ENCODE measurements around the gene ZC2HC1B. TPM values are rescaled to one million over a fixed set of nuclear protein-coding genes. Genes with fewer than 3 reads are reported as not detected.
"Not testable (repeated sequence)": the region's sequence is repeated elsewhere in the genome, so short reads cannot be mapped to it uniquely, and the experiment has no call there.

The ZC2HC1B gene
- total RNA-seq, 1 donor from 2014 or later, result not detected

DNA sequence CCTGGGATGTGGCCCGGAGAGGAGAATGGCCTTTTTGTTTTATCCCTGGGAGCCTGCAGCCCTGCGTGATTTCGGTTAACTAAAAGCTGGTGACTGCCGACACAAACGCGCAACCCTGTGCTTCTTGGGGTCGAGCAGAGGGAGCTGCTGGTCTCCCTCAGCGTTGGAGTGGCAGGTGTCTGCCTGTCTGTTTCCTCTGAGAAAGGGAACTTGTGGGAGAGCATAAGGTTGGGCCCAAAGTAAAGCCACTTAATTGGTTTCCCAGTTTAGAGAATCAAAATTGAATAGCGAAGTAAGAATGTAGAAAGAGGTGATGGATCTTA is 20.6 kb upstream of the ZC2HC1B start:
- Mint-ChIP-seq H3K4me1 (peaks cover 22% of the 10 kb centered on the region), H3K27ac (peak overlapping the region; percentile 95), H3K4me3 (peak overlapping the region; percentile 96), H3K36me3 (peaks cover 23% of the 10 kb centered on the region), H3K27me3 (ENCODE audit: insufficient read depth, low read depth) (peaks cover 2% of the 10 kb centered on the region), H3K9me3 (peaks cover 12% of the 10 kb centered on the region)
- peaks cover 29% of the 10 kb centered on the region for H3K79me2 ChIP-seq (ENCODE audit: low read depth)
- H3F3A ChIP-seq (ENCODE audit: low read depth), result peaks cover 4% of the 10 kb centered on the region
- TF ChIP-seq EZH2 (IDR thresholded peaks at IDR 0.05), result no peak
- TF ChIP-seq EZH2phosphoT487 (IDR thresholded peaks at IDR 0.05), result no peak
- TF ChIP-seq, protein P1, sequence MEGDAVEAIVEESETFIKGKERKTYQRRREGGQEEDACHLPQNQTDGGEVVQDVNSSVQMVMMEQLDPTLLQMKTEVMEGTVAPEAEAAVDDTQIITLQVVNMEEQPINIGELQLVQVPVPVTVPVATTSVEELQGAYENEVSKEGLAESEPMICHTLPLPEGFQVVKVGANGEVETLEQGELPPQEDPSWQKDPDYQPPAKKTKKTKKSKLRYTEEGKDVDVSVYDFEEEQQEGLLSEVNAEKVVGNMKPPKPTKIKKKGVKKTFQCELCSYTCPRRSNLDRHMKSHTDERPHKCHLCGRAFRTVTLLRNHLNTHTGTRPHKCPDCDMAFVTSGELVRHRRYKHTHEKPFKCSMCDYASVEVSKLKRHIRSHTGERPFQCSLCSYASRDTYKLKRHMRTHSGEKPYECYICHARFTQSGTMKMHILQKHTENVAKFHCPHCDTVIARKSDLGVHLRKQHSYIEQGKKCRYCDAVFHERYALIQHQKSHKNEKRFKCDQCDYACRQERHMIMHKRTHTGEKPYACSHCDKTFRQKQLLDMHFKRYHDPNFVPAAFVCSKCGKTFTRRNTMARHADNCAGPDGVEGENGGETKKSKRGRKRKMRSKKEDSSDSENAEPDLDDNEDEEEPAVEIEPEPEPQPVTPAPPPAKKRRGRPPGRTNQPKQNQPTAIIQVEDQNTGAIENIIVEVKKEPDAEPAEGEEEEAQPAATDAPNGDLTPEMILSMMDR (IDR thresholded peaks at IDR 0.05), result no peak
- DNase-seq (ENCODE audit: low spot score), result no peak
- no peaks in the 10 kb centered on the region for H3K27me3 ChIP-seq
- H3K36me3 ChIP-seq, result peaks cover 10% of the 10 kb centered on the region
- peak overlapping the region; percentile 69 for H3K4me3 ChIP-seq
- H3K9ac ChIP-seq, result peak overlapping the region; percentile 93
- H4K20me1 ChIP-seq (ENCODE audit: low read depth), result no peaks in the 10 kb centered on the region
- no peaks in the 10 kb centered on the region for H3K9me3 ChIP-seq (ENCODE audit: low read depth)
- peak overlapping the region; percentile 53 for H2AFZ ChIP-seq (replicated peaks)
- H3K4me2 ChIP-seq, result peak overlapping the region; percentile 90
- H3K27ac ChIP-seq, result peak overlapping the region; percentile 46
- peaks cover 13% of the 10 kb centered on the region for H3K4me1 ChIP-seq

DNA sequence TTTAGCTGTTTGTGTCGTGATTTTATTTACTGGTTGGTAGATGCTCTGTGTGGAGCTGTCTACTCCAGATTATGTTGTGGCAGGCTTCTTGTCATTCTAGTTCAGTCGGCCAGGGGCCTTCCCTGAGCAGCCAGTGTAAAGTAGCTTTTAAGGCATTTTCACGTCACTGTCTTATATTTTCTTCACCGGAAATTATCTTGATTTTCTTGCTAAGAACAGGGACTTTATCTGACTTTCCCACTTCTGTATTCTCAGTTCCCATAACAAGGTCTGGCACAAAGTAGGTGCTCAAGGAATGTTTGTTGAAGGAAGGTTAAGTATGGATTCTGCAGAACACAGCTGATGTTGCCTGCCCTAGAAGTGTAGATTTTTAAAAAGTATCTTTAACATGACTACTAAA is 20.3 kb upstream of the ZC2HC1B start:
- no peaks in the 10 kb centered on the region for H4K20me1 ChIP-seq (ENCODE audit: low read depth)
- H3K79me2 ChIP-seq (ENCODE audit: low read depth), result peaks cover 29% of the 10 kb centered on the region
- peak overlapping the region; percentile 93 for H3K9ac ChIP-seq
- peaks cover 2% of the 10 kb centered on the region for H3K27me3 Mint-ChIP-seq (ENCODE audit: insufficient read depth, low read depth)
- peaks cover 22% of the 10 kb centered on the region for H3K4me1 Mint-ChIP-seq
- peak overlapping the region; percentile 90 for H3K4me2 ChIP-seq
- H3F3A ChIP-seq (ENCODE audit: low read depth), result peaks cover 4% of the 10 kb centered on the region
- TF ChIP-seq EZH2 (IDR thresholded peaks at IDR 0.05) (no peak), EZH2phosphoT487 (IDR thresholded peaks at IDR 0.05) (no peak)
- TF ChIP-seq, protein P1 (IDR thresholded peaks at IDR 0.05), result no peak
- H3K9me3 ChIP-seq (ENCODE audit: low read depth), result no peaks in the 10 kb centered on the region
- H3K4me1 ChIP-seq, result peaks cover 13% of the 10 kb centered on the region
- peak; percentile 8 for DNase-seq (ENCODE audit: low spot score)
- H3K4me3 ChIP-seq, result peak overlapping the region; percentile 69
- no peak overlapping the region for H2AFZ ChIP-seq (replicated peaks)
- H3K27me3 ChIP-seq, result no peaks in the 10 kb centered on the region
- H3K36me3 ChIP-seq, result peaks cover 10% of the 10 kb centered on the region
- H3K27ac Mint-ChIP-seq, result peak overlapping the region; percentile 95
- peak overlapping the region; percentile 46 for H3K27ac ChIP-seq
- H3K36me3 Mint-ChIP-seq, result peaks cover 26% of the 10 kb centered on the region
- H3K9me3 Mint-ChIP-seq, result peaks cover 12% of the 10 kb centered on the region
- peak overlapping the region; percentile 96 for H3K4me3 Mint-ChIP-seq

DNA sequence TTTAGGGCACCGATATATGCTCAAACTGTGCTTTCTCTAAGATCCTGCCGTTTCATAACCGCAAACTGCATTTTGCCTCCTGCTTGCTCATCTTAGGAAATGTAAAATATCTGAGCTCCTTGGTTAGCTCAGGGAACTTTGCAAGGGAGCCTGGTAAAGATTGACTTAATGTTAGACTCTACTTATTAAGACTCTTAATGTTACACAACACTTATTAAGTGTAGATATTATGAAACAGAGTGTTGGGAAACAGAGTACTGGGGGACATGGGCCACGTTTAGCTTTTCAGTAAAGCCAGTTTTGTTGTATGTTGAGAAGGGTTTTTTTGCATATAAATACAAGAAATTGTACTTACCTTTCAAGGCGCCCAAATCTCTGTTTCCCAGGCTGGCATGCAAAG is 19.2 kb upstream of the ZC2HC1B start:
- peaks cover 29% of the 10 kb centered on the region for H3K79me2 ChIP-seq (ENCODE audit: low read depth)
- no peak overlapping the region for H3K27ac Mint-ChIP-seq
- peaks cover 22% of the 10 kb centered on the region for H3K4me1 Mint-ChIP-seq
- peaks cover 13% of the 10 kb centered on the region for H3K4me1 ChIP-seq
- H2AFZ ChIP-seq (replicated peaks), result no peak overlapping the region
- H3K27me3 ChIP-seq, result no peaks in the 10 kb centered on the region
- no peak overlapping the region for H3K27ac ChIP-seq
- H3K9ac ChIP-seq, result no peak overlapping the region
- no peak for DNase-seq (ENCODE audit: low spot score)
- TF ChIP-seq, protein P1 (IDR thresholded peaks at IDR 0.05), result no peak
- TF ChIP-seq EZH2phosphoT487 (IDR thresholded peaks at IDR 0.05) (no peak), EZH2 (IDR thresholded peaks at IDR 0.05) (no peak)
- no peaks in the 10 kb centered on the region for H3K9me3 ChIP-seq (ENCODE audit: low read depth)
- H3K36me3 ChIP-seq, result peaks cover 14% of the 10 kb centered on the region
- no peak overlapping the region for H3K4me3 ChIP-seq
- peaks cover 37% of the 10 kb centered on the region for H3K36me3 Mint-ChIP-seq
- peaks cover 2% of the 10 kb centered on the region for H3K27me3 Mint-ChIP-seq (ENCODE audit: insufficient read depth, low read depth)
- peaks cover 4% of the 10 kb centered on the region for H3F3A ChIP-seq (ENCODE audit: low read depth)
- no peak overlapping the region for H3K4me2 ChIP-seq
- no peaks in the 10 kb centered on the region for H4K20me1 ChIP-seq (ENCODE audit: low read depth)
- peak overlapping the region; percentile 36 for H3K4me3 Mint-ChIP-seq
- peaks cover 12% of the 10 kb centered on the region for H3K9me3 Mint-ChIP-seq

DNA sequence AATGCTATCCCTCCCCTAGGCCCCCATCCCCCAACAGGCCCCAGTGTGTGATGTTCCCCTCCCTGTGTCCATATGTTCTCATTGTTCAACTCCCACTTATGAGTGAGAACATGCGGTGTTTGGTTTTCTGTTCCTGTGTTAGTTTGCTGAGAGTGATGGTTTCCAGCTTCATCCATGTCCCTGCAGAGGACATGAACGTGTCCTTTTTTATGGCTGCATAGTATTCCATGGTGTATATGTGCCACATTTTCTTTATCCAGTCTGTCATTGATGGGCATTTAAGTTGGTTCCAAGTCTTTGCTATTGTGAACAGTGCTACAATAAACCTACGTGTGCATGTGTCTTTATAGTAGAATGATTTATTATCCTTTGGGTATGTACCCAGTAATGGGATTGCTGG is 12.6 kb upstream of the ZC2HC1B start:
- H3F3A ChIP-seq (ENCODE audit: low read depth); H3K4me1 ChIP-seq; H3K4me1 Mint-ChIP-seq; H2AFZ ChIP-seq (replicated peaks); H3K9ac ChIP-seq; H4K20me1 ChIP-seq (ENCODE audit: low read depth); DNase-seq (ENCODE audit: low spot score); H3K4me2 ChIP-seq; H3K4me3 Mint-ChIP-seq; H3K4me3 ChIP-seq; H3K9me3 ChIP-seq (ENCODE audit: low read depth); H3K27ac ChIP-seq; H3K27ac Mint-ChIP-seq; H3K27me3 ChIP-seq; H3K27me3 Mint-ChIP-seq (ENCODE audit: insufficient read depth, low read depth): not testable (repeated sequence)
- peaks cover 55% of the 10 kb centered on the region for H3K79me2 ChIP-seq (ENCODE audit: low read depth)
- peaks cover 89% of the 10 kb centered on the region for H3K36me3 Mint-ChIP-seq
- H3K9me3 Mint-ChIP-seq, result peaks cover 41% of the 10 kb centered on the region
- H3K36me3 ChIP-seq, result peaks cover 26% of the 10 kb centered on the region

DNA sequence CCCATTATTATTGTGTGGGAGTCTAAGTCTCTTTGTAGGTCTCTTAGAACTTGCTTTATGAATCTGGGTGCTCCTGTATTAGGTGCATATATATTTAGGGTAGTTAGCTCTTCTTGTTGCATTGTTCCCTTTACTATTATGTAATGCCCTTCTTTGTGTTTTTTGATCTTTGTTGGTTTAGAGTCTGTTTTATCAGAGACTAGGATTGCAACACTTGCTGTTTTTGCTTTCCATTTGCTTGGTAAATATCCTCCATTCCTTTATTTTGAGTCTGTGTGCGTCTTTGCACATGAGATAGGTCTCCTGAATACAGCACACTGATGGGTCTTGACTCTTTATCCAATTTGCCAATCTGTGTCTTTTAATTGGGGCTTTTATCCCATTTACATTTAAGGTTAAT is 9.2 kb upstream of the ZC2HC1B start:
- not testable (repeated sequence) for H3K27me3 Mint-ChIP-seq (ENCODE audit: insufficient read depth, low read depth); H3K9ac ChIP-seq; H3K4me3 ChIP-seq; H3F3A ChIP-seq (ENCODE audit: low read depth); H3K4me3 Mint-ChIP-seq; H2AFZ ChIP-seq (replicated peaks); DNase-seq (ENCODE audit: low spot score); H3K9me3 ChIP-seq (ENCODE audit: low read depth); H4K20me1 ChIP-seq (ENCODE audit: low read depth); H3K4me1 ChIP-seq; H3K4me1 Mint-ChIP-seq; H3K27ac Mint-ChIP-seq; H3K27me3 ChIP-seq; H3K4me2 ChIP-seq; H3K27ac ChIP-seq
- Mint-ChIP-seq H3K36me3 (peaks cover 81% of the 10 kb centered on the region), H3K9me3 (peaks cover 41% of the 10 kb centered on the region)
- Histone ChIP-seq H3K36me3 (peaks cover 39% of the 10 kb centered on the region), H3K79me2 (ENCODE audit: low read depth) (peaks cover 55% of the 10 kb centered on the region)

DNA sequence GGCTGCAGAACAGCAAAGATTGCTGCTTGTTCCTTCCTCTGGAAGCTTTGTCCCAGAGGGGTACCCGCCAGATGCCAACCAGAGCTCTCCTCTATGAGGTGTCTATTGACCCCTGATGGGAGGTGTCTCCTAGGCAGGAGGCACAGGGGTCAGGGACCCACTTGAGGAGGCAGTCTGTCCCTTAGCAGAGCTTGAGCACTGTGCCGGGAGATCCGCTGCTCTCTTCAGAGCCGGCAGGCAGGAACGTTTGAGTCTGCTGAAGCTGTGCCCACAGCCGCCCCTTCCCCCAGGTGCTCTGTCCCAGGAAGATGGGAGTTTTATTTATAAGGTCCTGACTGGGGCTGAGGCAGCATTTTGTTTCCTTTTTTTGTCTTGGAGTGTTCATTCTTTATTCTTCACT is 7.5 kb upstream of the ZC2HC1B start:
- H3K4me3 ChIP-seq; H3K27me3 Mint-ChIP-seq (ENCODE audit: insufficient read depth, low read depth); H3K4me2 ChIP-seq; H3K9me3 ChIP-seq (ENCODE audit: low read depth); H3K27ac ChIP-seq; H4K20me1 ChIP-seq (ENCODE audit: low read depth); H3K27ac Mint-ChIP-seq; DNase-seq (ENCODE audit: low spot score); H3F3A ChIP-seq (ENCODE audit: low read depth); H3K27me3 ChIP-seq; H3K4me1 ChIP-seq; H3K9ac ChIP-seq; H3K4me1 Mint-ChIP-seq; H2AFZ ChIP-seq (replicated peaks); H3K4me3 Mint-ChIP-seq: not testable (repeated sequence)
- Mint-ChIP-seq H3K9me3 (peaks cover 39% of the 10 kb centered on the region), H3K36me3 (peaks cover 69% of the 10 kb centered on the region)
- Histone ChIP-seq H3K79me2 (ENCODE audit: low read depth) (peaks cover 40% of the 10 kb centered on the region), H3K36me3 (peaks cover 31% of the 10 kb centered on the region)
